H54 (cell line): ENCODE data around the gene NXPH2.
A peak's percentile ranks its signal among the peaks of the same experiment; 100 is the strongest.

Experiments used
- DNase-seq: peaks from one replicate; pipeline ENCODE4 v3.0.0; 2011; ENCODE audit warnings: low spot score, mixed read lengths; ENCODE audit not compliant: insufficient read length
- FAIRE-seq: peaks from 3 replicates; lab custom pipeline; 2011; peaks lifted over from hg19 to GRCh38; lab: Jason Lieb, UNC
- POLR2A ChIP-seq: IDR thresholded peaks from 2 replicates; pipeline ENCODE4 v1.6.1; 2011; ENCODE audit warnings: low read depth, mild to moderate bottlenecking, low read length

Gene NXPH2

GRCh38 chr2:138712212-138712979, 67.8 kb downstream of the NXPH2 start:
- FAIRE-seq (peak; percentile 96), DNase-seq (no peak)
- TF ChIP-seq POLR2A = no peak

- DNase-seq (no peak), FAIRE-seq (no peak)
- TF ChIP-seq POLR2A = no peak
These were observed 68.4 kb downstream of the NXPH2 start for GRCh38 chr2:138711812-138712211.

DNA sequence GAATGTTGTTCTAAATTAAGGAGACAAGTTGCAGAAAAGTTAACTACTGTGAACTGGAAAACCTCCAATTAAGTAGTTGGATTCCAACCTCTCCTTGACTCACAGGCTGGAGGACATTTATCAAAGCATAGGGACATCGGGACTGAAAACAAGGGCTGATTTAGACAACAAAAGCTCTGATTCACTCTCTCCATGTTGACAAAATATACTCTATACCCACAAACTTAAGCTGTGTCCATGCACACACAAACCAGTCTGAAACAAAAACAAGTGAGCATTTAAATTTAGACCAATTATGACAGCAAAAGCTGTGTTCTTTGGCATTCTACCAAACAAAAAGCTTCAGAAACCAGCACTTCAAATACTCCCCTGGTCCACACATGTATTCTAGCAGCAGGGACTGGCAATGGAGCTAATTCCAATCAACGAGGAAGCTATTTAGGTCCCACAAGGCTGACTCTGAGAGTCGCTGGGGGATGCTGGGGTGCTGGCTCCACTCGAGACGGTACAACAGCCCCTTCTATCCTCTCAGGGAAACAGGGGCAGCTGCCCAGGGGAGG, 71.4 kb downstream of the NXPH2 start:
- no peak for TF ChIP-seq POLR2A
- DNase-seq (no peak), FAIRE-seq (peak; percentile 38)

- TF ChIP-seq POLR2A = no peak
- FAIRE-seq (peak; percentile 41), DNase-seq (no peak)
These were observed 72.7 kb downstream of the NXPH2 start for GRCh38 chr2:138707392-138708074.

DNA sequence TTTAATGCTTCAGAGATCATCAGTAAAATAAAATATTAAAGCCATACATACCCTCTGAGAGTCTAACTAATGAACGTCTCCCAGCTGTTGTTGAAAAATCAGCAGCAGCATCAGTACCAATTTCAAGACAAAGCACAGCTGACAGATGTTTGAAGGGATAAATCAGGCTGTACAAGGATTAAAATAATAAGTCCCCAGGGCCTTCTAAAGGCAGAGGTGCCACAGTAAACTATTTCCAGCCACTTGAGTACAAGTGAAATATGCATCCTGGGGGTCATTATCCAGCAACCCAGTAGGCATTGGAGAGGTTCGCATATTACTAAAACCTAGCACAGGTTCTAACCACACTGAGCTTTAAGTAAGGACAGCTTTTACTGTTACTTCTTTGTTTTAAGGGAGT, 76.9 kb downstream of the NXPH2 start:
- no peak for FAIRE-seq
- TF ChIP-seq POLR2A = no peak
- DNase-seq = no peak

GRCh38 chr2:138700716-138701115, 79.5 kb downstream of the NXPH2 start:
- FAIRE-seq = no peak

DNA sequence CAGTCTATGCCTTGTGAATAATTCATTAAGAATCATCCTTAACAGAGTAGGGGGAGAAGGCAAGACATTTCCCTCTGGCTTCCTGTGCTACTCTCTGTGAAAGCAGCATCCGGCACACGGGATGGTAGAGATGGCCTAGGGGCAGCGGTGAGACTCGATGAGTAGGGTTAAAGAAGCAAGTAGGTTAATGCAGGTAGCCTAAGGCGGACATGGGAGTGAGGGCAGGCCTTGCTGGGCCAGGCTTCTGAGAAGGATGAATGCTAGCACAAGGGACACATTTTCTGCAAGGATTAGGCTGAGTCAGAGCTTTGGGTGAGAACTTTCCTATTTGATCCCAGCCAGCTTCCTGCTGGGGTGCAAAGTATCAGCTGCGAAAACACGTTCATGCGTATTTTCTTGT, 80.8 kb downstream of the NXPH2 start:
- DNase-seq (no peak), FAIRE-seq (no peak)
- TF ChIP-seq POLR2A = no peak

More at GRCh38 chr2:138700716-138701115, 79.5 kb downstream of the NXPH2 start:
- no peak for TF ChIP-seq POLR2A
- no peak for DNase-seq

GRCh38 chr2:138698428-138698827, 81.8 kb downstream of the NXPH2 start:
- FAIRE-seq (no peak), DNase-seq (no peak)
- TF ChIP-seq POLR2A = no peak

DNA sequence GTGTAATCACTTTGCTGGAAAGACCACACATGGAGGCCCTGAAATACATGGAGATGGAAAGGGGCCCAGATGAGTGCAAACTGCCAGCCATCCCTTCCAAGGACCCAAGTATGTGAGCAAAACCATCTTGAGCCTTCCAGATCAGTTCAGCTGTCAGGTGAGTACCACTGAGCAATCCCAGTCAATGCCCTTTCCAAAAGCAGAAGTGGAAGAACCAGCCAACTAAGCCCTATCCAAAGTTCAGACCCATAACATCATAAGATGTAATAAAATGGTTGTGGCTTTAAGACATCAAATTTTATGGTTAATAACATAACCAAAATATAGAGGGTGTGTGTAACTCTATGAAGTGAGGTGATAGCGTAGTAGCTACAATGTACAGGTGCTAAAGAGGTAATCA, 88.5 kb downstream of the NXPH2 start:
- no peak for TF ChIP-seq POLR2A
- no peak for FAIRE-seq
- no peak for DNase-seq

GRCh38 chr2:138689705-138690104, 90.5 kb downstream of the NXPH2 start:
- TF ChIP-seq POLR2A = no peak
- FAIRE-seq (no peak), DNase-seq (no peak)

- DNase-seq = no peak
- no peak for TF ChIP-seq POLR2A
- FAIRE-seq = no peak
These were observed 98.0 kb downstream of the NXPH2 start for GRCh38 chr2:138682163-138682562.

DNA sequence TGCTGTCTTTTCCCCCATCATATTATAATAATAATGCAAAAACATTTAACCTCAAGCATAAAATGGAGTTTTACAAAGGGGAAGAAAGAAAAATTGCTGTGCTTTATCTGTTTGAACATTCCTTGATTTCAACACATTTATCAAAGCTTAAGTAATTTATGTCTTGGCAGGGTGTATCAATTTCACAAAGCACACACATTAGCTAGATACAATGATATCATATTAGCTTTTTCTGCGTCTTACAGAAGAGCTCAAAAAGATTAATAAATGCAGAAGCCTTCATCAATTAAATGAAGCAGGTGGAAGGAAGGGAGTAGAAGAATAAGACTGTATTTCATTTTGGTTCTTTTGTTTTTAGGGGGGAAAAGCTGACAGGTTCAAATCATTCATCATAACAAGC, 103.0 kb downstream of the NXPH2 start:
- no peak for DNase-seq
- no peak for TF ChIP-seq POLR2A
- FAIRE-seq = no peak

DNA sequence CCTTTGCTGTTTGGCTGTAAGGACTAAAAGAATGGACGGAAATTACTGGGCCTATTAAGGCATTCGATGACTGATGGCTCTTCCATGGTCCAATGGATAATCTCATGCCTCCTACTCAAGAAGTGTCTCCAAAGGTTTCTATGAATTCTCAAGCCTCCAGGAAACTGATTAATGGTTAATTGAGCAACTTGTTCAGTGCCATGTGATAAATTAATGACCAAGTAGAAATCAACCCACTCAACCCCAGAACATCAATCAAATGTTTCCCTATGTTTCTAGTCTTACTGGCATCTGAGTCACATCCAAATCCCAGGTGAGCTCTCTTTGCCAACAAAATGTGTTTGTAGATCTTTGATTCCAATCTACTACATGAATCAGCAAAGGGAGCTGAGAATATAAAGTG, 103.6 kb downstream of the NXPH2 start:
- DNase-seq = no peak
- no peak for TF ChIP-seq POLR2A
- no peak for FAIRE-seq

GRCh38 chr2:138671566-138671965, 108.6 kb downstream of the NXPH2 start:
- FAIRE-seq = no peak
- no peak for TF ChIP-seq POLR2A

More at GRCh38 chr2:138671566-138671965, 108.6 kb downstream of the NXPH2 start:
- no peak for DNase-seq
